Lower leg skin (tissue), 3 donors: ENCODE data around the gene FAM118A.

Source experiments
- POLR2A ChIP-seq, 2 donors: fragments of 450-650 bp; IDR thresholded peaks; one replicate each; pipeline ENCODE4 v1.6.1; 2016 to 2017; ENCODE audit warnings: antibody characterized with exemption in 2 of 2, mild to moderate bottlenecking in 1 of 2, moderate library complexity in 1 of 2
- TF ChIP-seq, protein P1 (sequence below), 3 donors: fragments of 450-650 bp; IDR thresholded peaks; one replicate each; pipeline ENCODE4 v1.5.1; 2016; ENCODE audit warnings: antibody characterized with exemption in 3 of 3, mild to moderate bottlenecking in 3 of 3, moderate library complexity in 2 of 3

DNA sequence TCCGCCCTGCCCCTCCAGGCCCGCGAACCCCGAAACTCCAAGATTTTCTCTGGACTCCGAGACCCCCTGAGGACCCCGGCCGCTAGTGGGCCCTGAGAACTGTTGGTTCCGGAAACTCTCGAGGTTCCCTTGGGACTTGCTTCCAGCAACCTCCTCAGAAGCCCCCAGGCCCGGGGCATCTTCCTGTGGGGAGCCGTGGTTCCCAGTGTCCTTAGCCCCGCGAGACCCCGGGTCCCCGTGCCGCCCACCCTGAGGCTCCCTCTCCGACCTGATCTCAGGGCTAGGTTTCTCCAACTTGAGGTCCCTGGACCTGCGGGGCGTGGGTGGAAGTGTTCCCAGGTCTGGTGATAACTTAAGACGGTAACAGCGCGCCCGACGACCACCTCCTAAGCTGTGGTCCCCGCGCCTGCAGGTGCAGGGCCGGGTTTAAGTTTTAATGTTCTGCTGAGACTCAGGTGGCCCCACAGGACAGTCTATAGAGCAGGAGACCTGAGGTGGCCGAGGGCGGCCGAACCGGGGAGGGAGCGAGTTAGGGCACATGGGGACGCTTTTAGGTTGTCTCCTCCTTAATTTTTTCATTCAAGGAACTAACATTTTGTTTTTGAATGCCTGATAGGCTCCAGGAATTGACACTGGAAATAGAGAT, 720 bp downstream of the FAM118A start:
- no peak for TF ChIP-seq POLR2A (IDR thresholded peaks at IDR 0.05)
- TF ChIP-seq, protein P1, sequence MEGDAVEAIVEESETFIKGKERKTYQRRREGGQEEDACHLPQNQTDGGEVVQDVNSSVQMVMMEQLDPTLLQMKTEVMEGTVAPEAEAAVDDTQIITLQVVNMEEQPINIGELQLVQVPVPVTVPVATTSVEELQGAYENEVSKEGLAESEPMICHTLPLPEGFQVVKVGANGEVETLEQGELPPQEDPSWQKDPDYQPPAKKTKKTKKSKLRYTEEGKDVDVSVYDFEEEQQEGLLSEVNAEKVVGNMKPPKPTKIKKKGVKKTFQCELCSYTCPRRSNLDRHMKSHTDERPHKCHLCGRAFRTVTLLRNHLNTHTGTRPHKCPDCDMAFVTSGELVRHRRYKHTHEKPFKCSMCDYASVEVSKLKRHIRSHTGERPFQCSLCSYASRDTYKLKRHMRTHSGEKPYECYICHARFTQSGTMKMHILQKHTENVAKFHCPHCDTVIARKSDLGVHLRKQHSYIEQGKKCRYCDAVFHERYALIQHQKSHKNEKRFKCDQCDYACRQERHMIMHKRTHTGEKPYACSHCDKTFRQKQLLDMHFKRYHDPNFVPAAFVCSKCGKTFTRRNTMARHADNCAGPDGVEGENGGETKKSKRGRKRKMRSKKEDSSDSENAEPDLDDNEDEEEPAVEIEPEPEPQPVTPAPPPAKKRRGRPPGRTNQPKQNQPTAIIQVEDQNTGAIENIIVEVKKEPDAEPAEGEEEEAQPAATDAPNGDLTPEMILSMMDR (IDR thresholded peaks at IDR 0.05): no peak
